ENCODE data around the gene SCCPDH. TPM values are rescaled to one million over a fixed set of nuclear protein-coding genes. Genes with fewer than 3 reads are reported as not detected.

Gene SCCPDH
- total RNA-seq, 6 experiments from 2014 or later: 21.3 to 27.2 (median 25.6) TPM

- peaks cover 20% of the 10 kb centered on the region for H3K9me3 Mint-ChIP-seq
- peak; percentile 48 for DNase-seq
- peaks cover under 1% of the 10 kb centered on the region; the same call in 1 of the 2 replicates for H3K27me3 Mint-ChIP-seq (ENCODE audit: insufficient read depth)
- no peak overlapping the region for H3K27ac Mint-ChIP-seq
- H3K36me3 Mint-ChIP-seq (ENCODE audit: low read depth): peaks cover 15% of the 10 kb centered on the region
- TF ChIP-seq CTCF (IDR thresholded peaks at IDR 0.05): no peak
- H3K4me3 Mint-ChIP-seq: peak overlapping the region; percentile 67
- peaks cover 19% of the 10 kb centered on the region for H3K4me1 Mint-ChIP-seq (ENCODE audit: low read depth)
Measured at GRCh38 chr1:246784621-246785493, 60.6 kb downstream of the SCCPDH start.

DNA sequence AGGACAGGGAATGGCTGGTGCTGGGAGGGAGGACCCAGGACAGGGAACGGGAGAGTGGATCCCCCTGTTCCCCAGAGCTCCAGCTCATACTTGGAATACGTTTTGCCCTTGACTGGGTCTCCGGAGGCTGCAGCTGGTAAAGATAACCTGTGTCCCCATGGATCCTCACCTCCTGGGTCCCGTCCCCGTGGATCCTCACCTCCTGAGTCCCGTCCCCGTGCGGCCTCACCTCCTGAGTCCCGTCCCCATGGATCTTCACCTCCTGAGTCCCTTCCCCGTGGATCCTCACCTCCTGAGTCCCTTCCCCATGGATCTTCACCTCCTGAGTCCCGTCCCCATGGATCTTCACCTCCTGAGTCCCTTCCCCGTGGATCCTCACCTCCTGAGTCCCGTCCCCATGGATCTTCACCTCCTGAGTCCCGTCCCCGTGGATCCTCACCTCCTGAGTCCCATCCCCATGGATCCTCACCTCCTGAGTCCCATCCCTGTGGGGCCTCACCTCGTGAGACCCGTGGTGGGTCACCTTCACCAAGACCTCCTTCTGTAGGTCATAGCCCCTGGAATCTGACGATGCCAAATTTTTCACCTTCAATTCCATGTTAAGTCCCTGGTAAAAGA is 61.4 kb downstream of the SCCPDH start:
- no peak for DNase-seq

DNA sequence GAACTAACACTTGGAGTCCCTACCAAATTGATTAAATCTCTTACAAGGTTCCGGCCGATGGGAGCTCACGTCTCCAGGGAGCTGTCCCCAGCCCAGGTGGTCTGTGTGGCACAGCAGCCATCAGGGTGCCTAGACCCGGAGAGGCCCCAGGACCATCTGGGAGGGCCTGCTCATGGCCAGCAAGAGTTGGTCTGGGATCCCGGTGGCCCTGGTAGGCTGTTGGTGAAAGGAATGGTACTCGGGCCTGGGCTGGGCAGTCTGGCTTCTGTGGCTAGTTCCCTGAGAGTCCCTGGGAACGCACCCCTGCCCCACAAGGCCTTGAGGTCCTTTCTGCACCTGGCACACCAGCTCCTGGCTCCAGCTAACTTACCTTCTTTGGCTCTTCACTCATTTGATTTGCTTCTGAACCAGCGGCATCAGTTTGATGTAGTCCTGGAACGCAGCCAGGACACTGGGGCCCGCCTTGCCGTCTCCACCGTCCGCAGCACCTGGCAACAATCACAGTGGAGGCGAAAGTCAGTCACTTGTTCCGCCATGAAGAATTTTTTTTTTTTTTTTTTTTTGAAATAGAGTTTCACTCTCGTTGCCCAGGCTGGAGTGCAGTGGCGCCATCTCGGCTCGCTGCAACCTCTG is 62.5 kb downstream of the SCCPDH start:
- Mint-ChIP-seq H3K27me3 (ENCODE audit: insufficient read depth) (peaks cover 7% of the 10 kb centered on the region), H3K27ac (no peak overlapping the region), H3K4me3 (no peak overlapping the region), H3K4me1 (ENCODE audit: low read depth) (peaks cover 13% of the 10 kb centered on the region), H3K36me3 (ENCODE audit: low read depth) (no peaks in the 10 kb centered on the region; the same call in 1 of the 2 replicates), H3K9me3 (peaks cover 10% of the 10 kb centered on the region)
- DNase-seq: no peak
- TF ChIP-seq CTCF (IDR thresholded peaks at IDR 0.05): no peak

More for the DNA sequence above, 61.4 kb downstream of the SCCPDH start:
- peaks cover 20% of the 10 kb centered on the region for H3K9me3 Mint-ChIP-seq
- peaks cover 10% of the 10 kb centered on the region for H3K36me3 Mint-ChIP-seq (ENCODE audit: low read depth)
- no peak overlapping the region; the same call in 1 of the 2 replicates for H3K4me3 Mint-ChIP-seq
- TF ChIP-seq CTCF (IDR thresholded peaks at IDR 0.05): no peak
- no peak overlapping the region for H3K27ac Mint-ChIP-seq
- H3K27me3 Mint-ChIP-seq (ENCODE audit: insufficient read depth): peaks cover 7% of the 10 kb centered on the region
- peaks cover 19% of the 10 kb centered on the region for H3K4me1 Mint-ChIP-seq (ENCODE audit: low read depth)

DNA sequence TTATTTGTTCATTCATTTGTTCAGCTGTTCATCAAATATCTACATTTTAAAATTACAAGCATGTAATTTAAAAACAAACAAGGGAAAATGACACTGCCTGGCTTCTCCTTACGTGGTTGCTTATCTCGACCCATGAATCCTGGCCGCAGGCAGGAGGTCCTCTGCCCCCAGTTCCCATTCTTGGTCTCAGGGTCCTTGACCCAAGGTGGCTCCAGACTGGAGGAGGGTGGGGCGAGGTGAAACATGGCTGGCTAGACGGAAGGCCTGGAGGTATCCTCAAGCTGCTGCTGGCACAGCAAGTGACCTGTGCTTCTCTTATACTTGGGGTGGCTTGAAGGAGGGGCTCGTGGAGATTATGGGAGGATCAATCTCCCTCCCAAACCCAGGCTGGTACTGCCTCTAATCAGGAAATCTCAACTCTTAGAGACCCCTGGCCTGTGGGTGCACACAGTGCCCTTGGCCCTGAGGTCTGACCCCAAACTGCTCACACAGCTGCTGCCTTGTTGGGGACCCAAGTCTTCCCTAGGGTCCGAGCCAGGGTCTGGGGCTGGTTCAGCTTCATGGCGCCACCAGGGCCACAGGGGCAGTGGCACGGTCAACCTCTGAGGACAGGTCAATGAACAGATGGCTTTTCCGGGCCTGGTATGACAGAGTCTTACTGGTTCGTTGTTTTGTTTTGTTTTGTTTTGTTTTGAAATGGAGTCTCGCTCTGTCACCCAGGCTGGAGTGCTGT is 63.7 kb downstream of the SCCPDH start:
- Mint-ChIP-seq H3K27me3 (ENCODE audit: insufficient read depth) (peaks cover 7% of the 10 kb centered on the region), H3K4me3 (no peak overlapping the region), H3K4me1 (ENCODE audit: low read depth) (0 out of 2 replicates have a peak, but pooled peaks cover 7% of the 10 kb centered on the region), H3K27ac (no peak overlapping the region), H3K9me3 (peaks cover 10% of the 10 kb centered on the region), H3K36me3 (ENCODE audit: low read depth) (no peaks in the 10 kb centered on the region)
- no peak for TF ChIP-seq CTCF (IDR thresholded peaks at IDR 0.05)
- no peak for DNase-seq

DNA sequence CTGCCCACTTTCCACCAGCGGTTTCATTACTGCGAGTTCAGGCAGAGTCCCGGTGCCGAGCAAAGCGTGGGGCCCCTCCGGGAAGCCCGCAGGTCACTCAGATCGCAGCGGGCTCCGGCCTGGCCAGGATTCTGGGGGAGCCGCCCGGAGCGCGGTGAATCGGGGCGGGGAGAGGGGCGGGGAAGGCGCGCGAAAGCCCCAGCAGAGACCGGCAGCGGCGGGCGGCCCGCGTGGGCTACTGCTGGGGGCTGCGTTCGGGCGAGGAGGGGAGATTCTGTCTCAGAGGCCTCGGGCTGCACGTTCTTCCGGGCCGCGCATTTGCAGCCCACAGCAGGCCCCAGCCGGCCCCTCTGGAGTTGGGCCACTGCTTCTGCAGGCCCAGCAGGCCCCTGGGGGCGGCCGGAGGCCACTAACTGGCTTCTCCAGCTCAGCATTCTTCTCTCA is 64.7 kb downstream of the SCCPDH start:
- peaks cover 10% of the 10 kb centered on the region for H3K9me3 Mint-ChIP-seq
- peaks cover 7% of the 10 kb centered on the region for H3K27me3 Mint-ChIP-seq (ENCODE audit: insufficient read depth)
- no peak overlapping the region for H3K4me3 Mint-ChIP-seq
- no peak for TF ChIP-seq CTCF (IDR thresholded peaks at IDR 0.05)
- 0 out of 2 replicates have a peak, but pooled peaks cover 11% of the 10 kb centered on the region for H3K4me1 Mint-ChIP-seq (ENCODE audit: low read depth)
- H3K36me3 Mint-ChIP-seq (ENCODE audit: low read depth): no peaks in the 10 kb centered on the region
- no peak overlapping the region for H3K27ac Mint-ChIP-seq
- no peak for DNase-seq
